ENCODE data around the gene SLC37A2.
"Not testable (repeated sequence)": the region's sequence is repeated elsewhere in the genome, so short reads cannot be mapped to it uniquely, and the experiment has no call there.

The SLC37A2 gene

DNA sequence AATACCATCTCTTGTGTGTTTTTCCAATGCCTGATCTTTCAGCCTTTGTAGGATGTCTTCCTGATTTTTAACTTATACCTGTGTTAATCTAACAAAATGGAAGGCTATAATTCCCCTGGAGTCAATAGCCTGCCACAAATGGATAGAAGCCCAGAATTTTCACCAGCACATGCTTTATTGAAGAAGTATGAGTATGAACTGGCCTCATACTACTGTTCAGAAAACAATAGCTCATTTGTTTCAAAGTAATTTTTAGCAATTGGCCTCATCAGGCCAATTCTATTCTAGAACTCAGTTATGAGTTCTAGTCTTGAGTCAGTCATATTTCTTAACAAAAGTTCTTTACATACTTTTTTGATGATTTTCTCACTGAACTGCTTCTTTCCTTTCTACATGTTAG is 40.6 kb upstream of the SLC37A2 start:
- Histone ChIP-seq H3K27ac (ENCODE audit: low read depth, low read length, poor library complexity, severe bottlenecking) (no peak overlapping the region), H3K4me2 (ENCODE audit: low read length) (no peak overlapping the region), H3K9me3 (ENCODE audit: low read length) (no peaks in the 10 kb centered on the region), H3K4me3 (ENCODE audit: low read depth, low read length, poor library complexity, severe bottlenecking) (no peak overlapping the region), H3F3A (ENCODE audit: insufficient read depth, low read length) (no peaks in the 10 kb centered on the region), H2AFZ (ENCODE audit: low read length) (no peak overlapping the region), H3K4me1 (ENCODE audit: insufficient read depth, low read length, severe bottlenecking) (no peaks in the 10 kb centered on the region), H3K36me3 (ENCODE audit: insufficient read depth, low read length) (no peaks in the 10 kb centered on the region), H4K20me1 (ENCODE audit: insufficient read depth, low read length) (no peaks in the 10 kb centered on the region), H3K27me3 (ENCODE audit: insufficient read depth, low read length) (no peaks in the 10 kb centered on the region), H3K79me2 (ENCODE audit: insufficient read depth, low read length) (no peaks in the 10 kb centered on the region), H3K9me2 (ENCODE audit: low read depth, low read length) (no peaks in the 10 kb centered on the region), H3K9ac (ENCODE audit: low read length) (no peak overlapping the region)
- no peak for TF ChIP-seq CTCF (IDR thresholded peaks at IDR 0.05; ENCODE audit: low read length)
- TF ChIP-seq EZH2 (IDR thresholded peaks at IDR 0.05; ENCODE audit: borderline replicate concordance, low read length) = no peak

DNA sequence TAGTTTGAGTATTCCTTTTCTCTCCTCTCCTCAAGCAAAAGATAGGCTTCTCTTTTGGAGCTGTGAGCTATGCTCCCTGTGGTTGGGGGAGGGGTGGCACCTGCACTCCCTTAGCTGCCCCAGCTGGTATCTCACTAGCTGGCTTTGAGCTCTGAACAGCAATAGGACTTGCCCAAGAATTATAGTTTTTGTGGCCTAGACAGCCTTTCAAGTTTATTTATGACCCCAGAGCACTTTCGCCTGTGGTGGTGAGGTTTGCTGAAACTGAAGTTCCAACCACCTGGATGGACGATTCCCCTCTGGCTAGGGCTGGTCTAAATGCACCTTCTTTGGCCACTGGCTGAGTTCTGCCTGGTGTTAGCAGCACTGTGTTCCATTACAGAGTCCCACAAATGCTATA is 37.1 kb upstream of the SLC37A2 start:
- Histone ChIP-seq H3K4me2 (ENCODE audit: low read length) (no peak overlapping the region), H3K4me3 (ENCODE audit: low read depth, low read length, poor library complexity, severe bottlenecking) (no peak overlapping the region), H3K79me2 (ENCODE audit: insufficient read depth, low read length) (no peaks in the 10 kb centered on the region), H3F3A (ENCODE audit: insufficient read depth, low read length) (no peaks in the 10 kb centered on the region), H3K36me3 (ENCODE audit: insufficient read depth, low read length) (no peaks in the 10 kb centered on the region), H4K20me1 (ENCODE audit: insufficient read depth, low read length) (no peaks in the 10 kb centered on the region), H3K9me2 (ENCODE audit: low read depth, low read length) (no peaks in the 10 kb centered on the region), H3K4me1 (ENCODE audit: insufficient read depth, low read length, severe bottlenecking) (no peaks in the 10 kb centered on the region), H3K27me3 (ENCODE audit: insufficient read depth, low read length) (no peaks in the 10 kb centered on the region), H3K9ac (ENCODE audit: low read length) (no peak overlapping the region), H3K27ac (ENCODE audit: low read depth, low read length, poor library complexity, severe bottlenecking) (no peak overlapping the region), H3K9me3 (ENCODE audit: low read length) (no peaks in the 10 kb centered on the region), H2AFZ (ENCODE audit: low read length) (no peak overlapping the region)
- no peak for TF ChIP-seq CTCF (IDR thresholded peaks at IDR 0.05; ENCODE audit: low read length)
- no peak for TF ChIP-seq EZH2 (IDR thresholded peaks at IDR 0.05; ENCODE audit: borderline replicate concordance, low read length)

DNA sequence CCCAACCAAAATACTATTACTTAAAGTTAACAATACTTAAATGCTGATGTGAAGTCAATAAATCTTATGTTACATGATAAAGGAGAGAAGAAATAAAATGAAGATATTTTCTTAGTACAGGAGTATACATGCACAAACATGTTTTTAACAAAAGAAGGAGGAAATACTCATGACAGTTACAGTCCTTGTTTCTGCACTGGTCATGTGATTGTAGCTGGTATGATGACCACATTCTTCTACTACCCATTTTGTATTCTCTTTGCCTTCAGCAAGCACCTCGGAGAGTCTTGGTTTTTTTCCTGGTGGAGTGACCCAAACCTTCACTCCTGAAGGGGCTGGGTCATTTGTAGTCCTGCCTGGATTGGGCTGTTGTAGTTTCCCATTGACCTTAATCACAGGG is 33.7 kb upstream of the SLC37A2 start:
- not testable (repeated sequence) for H3K9me2 ChIP-seq (ENCODE audit: low read depth, low read length); H3K27me3 ChIP-seq (ENCODE audit: insufficient read depth, low read length); H3K4me1 ChIP-seq (ENCODE audit: insufficient read depth, low read length, severe bottlenecking); H3K79me2 ChIP-seq (ENCODE audit: insufficient read depth, low read length); H3F3A ChIP-seq (ENCODE audit: insufficient read depth, low read length); H3K4me3 ChIP-seq (ENCODE audit: low read depth, low read length, poor library complexity, severe bottlenecking); H2AFZ ChIP-seq (ENCODE audit: low read length); H3K27ac ChIP-seq (ENCODE audit: low read depth, low read length, poor library complexity, severe bottlenecking); H3K36me3 ChIP-seq (ENCODE audit: insufficient read depth, low read length); H3K9ac ChIP-seq (ENCODE audit: low read length); H3K4me2 ChIP-seq (ENCODE audit: low read length); H3K9me3 ChIP-seq (ENCODE audit: low read length); H4K20me1 ChIP-seq (ENCODE audit: insufficient read depth, low read length)

DNA sequence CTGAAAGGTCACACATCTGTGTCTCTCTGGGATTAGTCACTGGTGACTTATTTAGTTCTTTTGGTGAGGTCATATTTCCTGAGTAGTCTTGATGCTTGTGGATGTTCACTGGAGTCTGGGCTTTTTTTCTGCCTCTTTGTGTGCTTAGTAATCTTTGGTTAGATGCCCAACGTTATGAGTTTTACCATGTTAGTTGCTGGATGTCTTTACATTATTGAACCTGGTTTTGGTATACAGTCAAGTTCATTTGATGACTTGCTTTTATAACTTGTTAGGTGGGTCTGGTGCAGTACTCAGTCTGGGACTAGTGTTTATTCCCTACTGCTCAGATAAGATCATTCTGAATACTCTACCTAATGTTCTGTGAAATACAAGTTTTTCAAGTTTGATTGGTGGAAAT is 26.2 kb upstream of the SLC37A2 start:
- Histone ChIP-seq H3K27ac (ENCODE audit: low read depth, low read length, poor library complexity, severe bottlenecking) (no peak overlapping the region), H3K27me3 (ENCODE audit: insufficient read depth, low read length) (no peaks in the 10 kb centered on the region), H3K9ac (ENCODE audit: low read length) (no peak overlapping the region), H3K9me3 (ENCODE audit: low read length) (no peaks in the 10 kb centered on the region), H3K79me2 (ENCODE audit: insufficient read depth, low read length) (no peaks in the 10 kb centered on the region), H3K9me2 (ENCODE audit: low read depth, low read length) (no peaks in the 10 kb centered on the region), H3K36me3 (ENCODE audit: insufficient read depth, low read length) (no peaks in the 10 kb centered on the region), H3F3A (ENCODE audit: insufficient read depth, low read length) (no peaks in the 10 kb centered on the region), H3K4me1 (ENCODE audit: insufficient read depth, low read length, severe bottlenecking) (no peaks in the 10 kb centered on the region), H3K4me2 (ENCODE audit: low read length) (no peak overlapping the region), H3K4me3 (ENCODE audit: low read depth, low read length, poor library complexity, severe bottlenecking) (no peak overlapping the region), H2AFZ (ENCODE audit: low read length) (no peak overlapping the region), H4K20me1 (ENCODE audit: insufficient read depth, low read length) (no peaks in the 10 kb centered on the region)
- TF ChIP-seq CTCF (IDR thresholded peaks at IDR 0.05; ENCODE audit: low read length) (no peak), EZH2 (IDR thresholded peaks at IDR 0.05; ENCODE audit: borderline replicate concordance, low read length) (no peak)

Measured in OCI-LY1 (cell line).